ENCODE measurements around the gene CREBBP.
A peak's percentile ranks its signal among the peaks of the same experiment; 100 is the strongest.

Gene CREBBP

GRCh38 chr16:3879887-3880564 lies 487 bp downstream of the CREBBP start:
- peak; percentile 63 for DNase-seq (ENCODE audit: low read depth)

- peak; percentile 4 for DNase-seq (ENCODE audit: low read depth)
Measured at GRCh38 chr16:3879258-3879886, 1.1 kb downstream of the CREBBP start.

DNA sequence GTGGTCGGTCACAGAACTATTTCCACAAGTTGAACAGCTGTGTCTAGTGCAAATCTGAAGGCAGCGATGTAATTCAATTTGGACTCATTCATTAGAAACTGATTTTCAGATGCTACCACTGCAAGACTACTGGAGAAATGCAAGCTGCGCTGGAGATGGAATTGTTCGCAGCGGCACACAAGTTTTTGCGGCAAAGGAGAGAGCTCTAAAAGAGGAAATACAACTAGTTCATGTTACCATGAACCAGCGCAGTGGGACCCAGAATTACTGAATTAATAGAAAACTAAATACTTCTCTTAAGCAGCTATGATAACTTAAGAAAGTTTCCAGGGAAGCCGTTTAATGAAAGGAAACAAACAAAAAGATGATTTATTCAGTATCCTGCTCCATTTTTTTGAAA lies 1.9 kb downstream of the CREBBP start:
- DNase-seq (ENCODE audit: low read depth): no peak

GRCh38 chr16:3876695-3877094 lies 3.8 kb downstream of the CREBBP start:
- DNase-seq (ENCODE audit: low read depth): no peak

- DNase-seq (ENCODE audit: low read depth): no peak
Measured at GRCh38 chr16:3876160-3876559, 4.4 kb downstream of the CREBBP start.

DNA sequence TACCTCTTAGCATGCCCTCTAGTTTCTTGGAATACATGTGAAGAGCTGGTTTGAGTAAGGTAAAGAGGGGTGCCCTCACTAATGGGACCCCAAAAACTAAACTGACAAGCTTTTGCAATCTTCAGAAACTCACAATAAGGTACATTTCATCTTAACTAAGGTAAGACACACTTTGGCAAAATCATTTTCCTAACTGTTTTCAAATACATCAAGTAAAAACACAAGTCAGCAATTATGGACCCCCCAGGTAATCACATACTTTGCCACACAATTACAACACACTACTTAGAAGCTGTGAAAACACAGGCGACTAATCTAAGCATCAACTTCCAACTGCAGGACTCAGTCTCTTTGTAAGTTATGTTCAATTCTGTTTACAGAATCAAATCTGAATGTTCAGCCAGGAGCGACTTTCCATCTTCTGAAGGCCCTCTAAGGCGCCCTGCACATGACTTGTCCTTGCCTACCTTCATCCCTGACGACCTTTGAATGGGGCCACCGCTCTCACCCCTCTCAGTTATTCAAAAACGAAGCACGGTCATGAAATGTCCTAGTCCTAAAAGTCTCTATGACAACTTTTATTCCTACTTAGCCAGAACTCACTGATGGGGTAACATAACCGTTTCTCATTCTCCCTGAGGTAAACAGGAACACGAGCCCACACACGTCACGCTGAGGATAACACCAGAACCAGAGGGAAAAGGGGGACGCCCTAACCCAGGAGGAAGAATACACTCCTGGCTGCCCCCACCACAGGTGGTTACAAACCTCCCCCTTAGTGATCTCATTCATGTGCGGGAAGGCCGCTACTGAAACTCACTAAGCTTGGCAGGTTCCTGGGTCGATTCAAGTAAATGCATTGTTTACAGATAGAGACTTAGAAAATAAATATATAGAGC lies 5.5 kb downstream of the CREBBP start:
- no peak for DNase-seq (ENCODE audit: low read depth)

DNA sequence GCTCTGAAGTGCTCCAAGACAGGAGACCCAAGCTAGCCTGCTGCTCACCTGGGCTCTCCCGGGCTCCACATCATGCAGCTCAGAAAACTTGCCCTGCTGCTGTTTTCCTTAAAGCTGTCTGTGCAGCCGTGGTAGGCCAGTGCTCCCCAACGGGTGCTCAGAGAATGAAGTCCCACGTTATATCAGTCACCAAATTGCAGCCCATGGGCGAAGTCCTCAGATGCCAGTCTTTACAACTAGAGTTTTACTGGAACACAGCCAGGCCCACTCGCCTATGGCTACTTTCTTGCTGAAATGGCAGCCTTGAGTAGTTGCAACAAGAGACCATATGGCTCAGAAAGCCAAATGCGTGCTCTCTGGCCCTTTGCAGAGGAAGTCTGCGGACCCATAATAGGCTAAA lies 6.3 kb downstream of the CREBBP start:
- DNase-seq (ENCODE audit: low read depth): no peak

GRCh38 chr16:3873482-3874173 lies 6.9 kb downstream of the CREBBP start:
- DNase-seq (ENCODE audit: low read depth): no peak

DNA sequence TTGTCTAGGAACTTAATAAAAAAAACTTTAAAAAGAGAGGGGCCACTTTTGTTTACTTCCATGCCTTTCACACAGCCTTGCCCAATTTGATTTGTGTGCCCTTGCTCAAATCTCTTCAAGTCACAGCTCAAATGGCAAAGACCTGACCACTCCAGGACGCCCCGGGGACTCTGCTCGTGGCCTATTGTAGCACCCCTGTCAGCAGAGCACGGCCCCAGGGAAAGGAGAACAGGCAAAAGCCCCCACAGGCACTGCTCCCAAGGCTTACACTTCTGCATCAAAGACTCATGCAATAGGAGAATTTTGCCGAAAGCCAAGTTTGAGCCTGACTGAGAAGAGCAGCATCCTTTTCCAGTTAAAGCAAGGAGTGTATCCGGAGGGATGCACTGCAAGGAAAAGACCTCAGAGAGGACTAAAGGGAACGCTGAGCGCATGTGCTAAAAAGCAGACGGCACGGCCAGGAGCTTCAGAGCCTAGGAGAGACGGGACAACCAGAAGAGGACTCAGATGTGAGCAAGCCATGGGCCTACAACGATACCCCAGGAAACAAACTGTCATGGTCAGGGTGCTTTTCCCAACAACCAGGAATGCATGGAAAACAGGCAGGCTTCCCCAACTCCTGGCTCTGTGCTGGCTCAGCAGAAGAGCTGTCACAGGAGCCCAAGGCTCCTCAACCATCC lies 8.2 kb downstream of the CREBBP start:
- no peak for DNase-seq (ENCODE audit: low read depth)

GRCh38 chr16:3868967-3869366 lies 11.5 kb downstream of the CREBBP start:
- DNase-seq (ENCODE audit: low read depth): no peak

GRCh38 chr16:3868556-3868955 lies 12.0 kb downstream of the CREBBP start:
- no peak for DNase-seq (ENCODE audit: low read depth)

GRCh38 chr16:3866703-3867431 lies 13.6 kb downstream of the CREBBP start:
- no peak for DNase-seq (ENCODE audit: low read depth)

GRCh38 chr16:3865241-3865640 lies 15.3 kb downstream of the CREBBP start:
- DNase-seq (ENCODE audit: low read depth): no peak

- DNase-seq (ENCODE audit: low read depth): no peak
Measured at GRCh38 chr16:3864562-3864961, 16.0 kb downstream of the CREBBP start.

DNA sequence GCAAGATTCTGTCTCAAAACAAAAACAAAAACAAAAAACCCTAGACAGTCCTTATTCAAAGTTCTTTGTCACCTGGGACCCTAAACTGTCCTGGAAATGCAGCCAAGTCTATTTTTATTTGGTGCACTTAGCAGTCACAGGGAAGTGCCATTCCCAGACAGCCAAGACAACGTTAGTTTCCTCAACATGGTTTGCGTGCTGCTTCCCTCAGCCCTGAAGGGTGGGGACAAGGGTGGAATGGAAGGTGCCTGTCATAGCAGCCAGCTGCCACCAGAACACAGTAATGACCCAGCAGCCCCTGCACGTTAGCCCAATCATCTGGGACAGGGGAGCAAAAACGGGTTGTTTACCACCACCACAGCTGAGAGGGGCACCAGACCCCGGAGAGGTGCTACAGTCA lies 16.9 kb downstream of the CREBBP start:
- DNase-seq (ENCODE audit: low read depth): no peak

DNA sequence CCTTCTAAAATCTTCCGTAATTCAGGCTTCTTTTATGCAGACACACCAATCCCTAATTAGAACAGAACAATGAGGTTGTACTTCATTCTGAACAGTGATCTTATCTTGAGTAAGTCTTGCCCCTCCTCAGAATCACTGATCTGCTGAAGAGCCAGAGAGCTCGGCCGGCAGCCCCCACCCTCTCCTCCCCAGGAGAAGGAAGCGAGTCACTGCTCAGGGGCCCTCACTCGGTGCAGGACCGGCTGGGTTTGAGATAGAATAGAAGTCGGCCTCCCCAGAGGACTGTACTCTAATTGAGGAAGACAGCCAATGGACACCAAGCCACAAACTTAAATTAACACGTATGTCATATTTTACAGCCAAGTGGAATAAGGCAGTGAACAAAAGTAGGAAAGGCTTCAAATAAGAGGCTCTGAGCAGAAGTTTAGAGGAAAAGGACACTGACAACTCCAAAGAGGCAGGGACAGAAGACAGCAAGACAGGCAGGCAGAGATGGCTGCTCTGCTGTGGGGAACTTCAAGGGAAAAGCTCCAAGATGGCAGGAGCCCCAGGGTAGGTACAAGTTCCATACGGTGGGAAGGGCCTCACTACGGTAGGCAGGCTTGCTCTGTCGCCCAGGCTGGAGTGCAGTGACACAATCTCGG lies 18.6 kb downstream of the CREBBP start:
- no peak for DNase-seq (ENCODE audit: low read depth)

- DNase-seq (ENCODE audit: low read depth): no peak
Measured at GRCh38 chr16:3859889-3860288, 20.6 kb downstream of the CREBBP start.

DNA sequence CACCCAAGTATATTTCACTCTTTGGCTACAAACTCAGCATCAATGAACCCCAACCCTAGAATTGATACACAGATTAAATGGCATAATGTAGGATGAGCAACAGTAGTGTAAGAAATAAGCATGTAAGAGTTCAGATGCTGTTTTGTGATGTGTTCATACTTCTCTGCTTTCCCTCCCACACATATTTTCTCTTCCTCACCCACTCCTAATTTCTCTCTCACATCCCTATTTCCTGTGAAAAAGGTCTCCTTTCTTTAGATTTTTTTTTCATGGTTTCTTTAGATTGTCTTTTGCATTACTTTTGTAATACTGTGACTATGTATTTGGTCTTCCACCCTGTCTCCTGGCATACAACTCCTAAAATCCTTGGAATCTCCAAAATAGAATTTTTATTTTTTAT lies 21.7 kb downstream of the CREBBP start:
- no peak for DNase-seq (ENCODE audit: low read depth)

- DNase-seq (ENCODE audit: low read depth): no peak
Measured at GRCh38 chr16:3857189-3858043, 23.1 kb downstream of the CREBBP start.
